K562 (cell line): ENCODE data around the gene OLFML3. TPM values are rescaled to one million over a fixed set of nuclear protein-coding genes. Genes with fewer than 3 reads are reported as not detected.
A peak's percentile ranks its signal among the peaks of the same experiment; 100 is the strongest.

ENCODE experiments used
- ADNP ChIP-seq: fragments of 200-800 bp; sonication (Bioruptor generic); IDR thresholded peaks from 2 replicates; pipeline ENCODE4 v1.6.1; 2016; ENCODE audit warnings: missing genetic modification characterization, missing compliant biosample characterization
- AFF4 ChIP-seq: sonication (generic); formaldehyde crosslinking; IDR thresholded peaks from 2 replicates; pipeline ENCODE4 v1.8.0; 2023; ENCODE audit warnings: mild to moderate bottlenecking, missing genetic modification reagents
- CC2D1A ChIP-seq: fragments of 450-650 bp; IDR thresholded peaks from 2 replicates; pipeline ENCODE4 v1.6.1; 2017; ENCODE audit warnings: mild to moderate bottlenecking
- CTCFL ChIP-seq: IDR thresholded peaks from 2 replicates; pipeline ENCODE4 v1.6.1; 2011; ENCODE audit warnings: borderline replicate concordance, low read depth, mild to moderate bottlenecking, moderate library complexity, low read length; ENCODE audit not compliant: insufficient read depth, poor library complexity, severe bottlenecking
- GTF2F1 ChIP-seq: IDR thresholded peaks from 2 replicates; pipeline ENCODE4 v1.6.1; 2011; ENCODE audit warnings: low read depth, low read length, improper control_type of control experiment
- MED1 ChIP-seq: sonication (generic); formaldehyde crosslinking; IDR thresholded peaks from 2 replicates; pipeline ENCODE4 v1.8.1; 2023; ENCODE audit warnings: missing genetic modification reagents, borderline replicate concordance
- PRMT5 ChIP-seq: sonication (generic); formaldehyde crosslinking; IDR thresholded peaks from 2 replicates; pipeline ENCODE4 v1.5.0; 2020; ENCODE audit warnings: missing genetic modification reagents
- ZNF354B ChIP-seq: fragments of 250-450 bp; sonication (Bioruptor Pico); IDR thresholded peaks from 2 replicates; pipeline ENCODE4 v1.4.0; 2020
- ZNF57 ChIP-seq: fragments of 450-650 bp; formaldehyde crosslinking; IDR thresholded peaks from 2 replicates; pipeline ENCODE4 v1.4.0; 2020; ENCODE audit warnings: mild to moderate bottlenecking, moderate library complexity
- ZNF668 ChIP-seq: fragments of 250-450 bp; sonication (Bioruptor Pico); IDR thresholded peaks from 2 replicates; pipeline ENCODE4 v1.8.0; 2022; ENCODE audit warnings: mild to moderate bottlenecking, inconsistent platforms
- polyA plus RNA-seq, 8 experiments: library from polyadenylated mRNA; depleted of rRNA in 4 of 8; stranded (reverse) in 5 of 8; unstranded in 3 of 8; fragments of >200 nt; fragmentation: Nextera tagmentation in 2 of 8; fragmentation: Illumina TruSeq in 1 of 8; extraction: Ambion mirVana in 2 of 8; extraction: Trizol in 1 of 8; gene quantifications; 2 replicates each; pipeline versions ENCODE4 v1.2.1 to v1.2.3, GENCODE V29; 2011 to 2014; ENCODE audit warnings: inconsistent platforms in 1 of 8, missing spikeins in 1 of 8
- total RNA-seq, 7 experiments: library from RNA; depleted of rRNA in 6 of 7; stranded (reverse); fragments of >200 nt in 6 of 7; fragmentation: Illumina TruSeq in 2 of 7; extraction: Trizol in 2 of 7; gene quantifications; 2 replicates each; pipeline versions ENCODE4 v1.2.1 to v1.2.3, GENCODE V29; 2011 to 2021; ENCODE audit warnings: low replicate concordance in 1 of 7
- TF ChIP-seq, protein P1 (sequence below): IDR thresholded peaks from 2 replicates; pipeline ENCODE4 v1.6.1; 2012; ENCODE audit warnings: low read depth, low read length, improper control_type of control experiment, borderline replicate concordance
- TF ChIP-seq, protein P2 (sequence below): fragments of 250-450 bp; sonication (Bioruptor Pico); IDR thresholded peaks from 2 replicates; pipeline ENCODE4 v1.8.0; 2021; ENCODE audit warnings: moderate library complexity, mild to moderate bottlenecking, inconsistent platforms
- TF ChIP-seq, protein P3 (sequence below): fragments of 450-650 bp; IDR thresholded peaks from 2 replicates; pipeline ENCODE4 v1.6.1; 2018; ENCODE audit not compliant: partially characterized antibody

Gene OLFML3
- total and polyA plus RNA-seq, 9 of the 15 experiments (the other 6 are each of a cell fraction or from before 2014, with no cell fraction given): 0.07 to 0.13 (median 0.07) TPM; not detected in 6

GRCh38 chr1:113978863-113979702, at the start of gene OLFML3 (continued):
- no peak for TF ChIP-seq AFF4 (CRISPR knock-in tag)
- no peak for TF ChIP-seq ZNF668 (CRISPR knock-in tag)
- peak; percentile 39 for TF ChIP-seq CTCFL
- no peak for TF ChIP-seq ZNF57 (CRISPR knock-in tag)
- no peak for TF ChIP-seq PRMT5 (CRISPR knock-in tag)
- peak; percentile 3; the same call in 1 of the 2 replicates for TF ChIP-seq CC2D1A
- TF ChIP-seq MED1 (CRISPR knock-in tag): no peak
- TF ChIP-seq GTF2F1: no peak
- TF ChIP-seq, protein P1, sequence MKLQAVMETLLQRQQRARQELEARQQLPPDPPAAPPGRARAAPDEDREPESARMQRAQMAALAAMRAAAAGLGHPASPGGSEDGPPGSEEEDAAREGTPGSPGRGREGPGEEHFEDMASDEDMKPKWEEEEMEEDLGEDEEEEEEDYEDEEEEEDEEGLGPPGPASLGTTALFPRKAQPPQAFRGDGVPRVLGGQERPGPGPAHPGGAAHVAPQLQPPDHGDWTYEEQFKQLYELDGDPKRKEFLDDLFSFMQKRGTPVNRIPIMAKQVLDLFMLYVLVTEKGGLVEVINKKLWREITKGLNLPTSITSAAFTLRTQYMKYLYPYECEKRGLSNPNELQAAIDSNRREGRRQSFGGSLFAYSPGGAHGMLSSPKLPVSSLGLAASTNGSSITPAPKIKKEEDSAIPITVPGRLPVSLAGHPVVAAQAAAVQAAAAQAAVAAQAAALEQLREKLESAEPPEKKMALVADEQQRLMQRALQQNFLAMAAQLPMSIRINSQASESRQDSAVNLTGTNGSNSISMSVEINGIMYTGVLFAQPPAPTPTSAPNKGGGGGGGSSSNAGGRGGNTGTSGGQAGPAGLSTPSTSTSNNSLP: peak; percentile 30; the same call in 1 of the 2 replicates
- TF ChIP-seq, protein P2, sequence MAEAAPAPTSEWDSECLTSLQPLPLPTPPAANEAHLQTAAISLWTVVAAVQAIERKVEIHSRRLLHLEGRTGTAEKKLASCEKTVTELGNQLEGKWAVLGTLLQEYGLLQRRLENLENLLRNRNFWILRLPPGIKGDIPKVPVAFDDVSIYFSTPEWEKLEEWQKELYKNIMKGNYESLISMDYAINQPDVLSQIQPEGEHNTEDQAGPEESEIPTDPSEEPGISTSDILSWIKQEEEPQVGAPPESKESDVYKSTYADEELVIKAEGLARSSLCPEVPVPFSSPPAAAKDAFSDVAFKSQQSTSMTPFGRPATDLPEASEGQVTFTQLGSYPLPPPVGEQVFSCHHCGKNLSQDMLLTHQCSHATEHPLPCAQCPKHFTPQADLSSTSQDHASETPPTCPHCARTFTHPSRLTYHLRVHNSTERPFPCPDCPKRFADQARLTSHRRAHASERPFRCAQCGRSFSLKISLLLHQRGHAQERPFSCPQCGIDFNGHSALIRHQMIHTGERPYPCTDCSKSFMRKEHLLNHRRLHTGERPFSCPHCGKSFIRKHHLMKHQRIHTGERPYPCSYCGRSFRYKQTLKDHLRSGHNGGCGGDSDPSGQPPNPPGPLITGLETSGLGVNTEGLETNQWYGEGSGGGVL (CRISPR knock-in tag): no peak
- TF ChIP-seq, protein P3, sequence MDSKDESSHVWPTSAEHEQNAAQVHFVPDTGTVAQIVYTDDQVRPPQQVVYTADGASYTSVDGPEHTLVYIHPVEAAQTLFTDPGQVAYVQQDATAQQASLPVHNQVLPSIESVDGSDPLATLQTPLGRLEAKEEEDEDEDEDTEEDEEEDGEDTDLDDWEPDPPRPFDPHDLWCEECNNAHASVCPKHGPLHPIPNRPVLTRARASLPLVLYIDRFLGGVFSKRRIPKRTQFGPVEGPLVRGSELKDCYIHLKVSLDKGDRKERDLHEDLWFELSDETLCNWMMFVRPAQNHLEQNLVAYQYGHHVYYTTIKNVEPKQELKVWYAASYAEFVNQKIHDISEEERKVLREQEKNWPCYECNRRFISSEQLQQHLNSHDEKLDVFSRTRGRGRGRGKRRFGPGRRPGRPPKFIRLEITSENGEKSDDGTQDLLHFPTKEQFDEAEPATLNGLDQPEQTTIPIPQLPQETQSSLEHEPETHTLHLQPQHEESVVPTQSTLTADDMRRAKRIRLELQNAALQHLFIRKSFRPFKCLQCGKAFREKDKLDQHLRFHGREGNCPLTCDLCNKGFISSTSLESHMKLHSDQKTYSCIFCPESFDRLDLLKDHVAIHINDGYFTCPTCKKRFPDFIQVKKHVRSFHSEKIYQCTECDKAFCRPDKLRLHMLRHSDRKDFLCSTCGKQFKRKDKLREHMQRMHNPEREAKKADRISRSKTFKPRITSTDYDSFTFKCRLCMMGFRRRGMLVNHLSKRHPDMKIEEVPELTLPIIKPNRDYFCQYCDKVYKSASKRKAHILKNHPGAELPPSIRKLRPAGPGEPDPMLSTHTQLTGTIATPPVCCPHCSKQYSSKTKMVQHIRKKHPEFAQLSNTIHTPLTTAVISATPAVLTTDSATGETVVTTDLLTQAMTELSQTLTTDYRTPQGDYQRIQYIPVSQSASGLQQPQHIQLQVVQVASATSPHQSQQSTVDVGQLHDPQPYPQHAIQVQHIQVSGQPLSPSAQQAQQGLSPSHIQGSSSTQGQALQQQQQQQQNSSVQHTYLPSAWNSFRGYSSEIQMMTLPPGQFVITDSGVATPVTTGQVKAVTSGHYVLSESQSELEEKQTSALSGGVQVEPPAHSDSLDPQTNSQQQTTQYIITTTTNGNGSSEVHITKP: peak; percentile 23
- TF ChIP-seq ZNF354B: no peak
- no peak for TF ChIP-seq ADNP
